ENCODE measurements around the gene GABRG3. TPM values are rescaled to one million over a fixed set of nuclear protein-coding genes. Genes with fewer than 3 reads are reported as not detected.

GABRG3 gene
- total and polyA plus RNA-seq, 7 donors, result under 0.01 to 0.28 (median 0.05) TPM; not detected in 3

DNA sequence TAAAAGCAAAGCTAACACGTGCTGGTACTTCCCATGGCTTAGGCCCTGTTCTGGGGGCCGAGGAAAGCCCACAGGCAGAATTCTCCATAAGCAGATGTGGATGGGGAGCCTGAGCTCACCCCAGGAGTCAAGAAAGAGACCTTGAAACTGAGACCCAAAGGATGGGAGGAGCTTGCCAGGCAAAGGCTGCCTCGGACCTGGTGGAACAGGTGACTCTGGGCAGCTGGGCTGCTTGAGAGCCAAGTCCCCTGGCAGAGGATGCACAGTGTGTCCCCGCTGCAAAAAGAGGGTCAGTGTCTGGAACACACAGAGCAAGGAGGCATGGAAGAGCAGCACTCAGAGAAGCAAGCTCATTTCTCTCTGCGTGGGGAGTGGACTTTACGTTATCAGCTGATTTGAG, 528.7 kb downstream of the GABRG3 start:
- TF ChIP-seq POLR2AphosphoS5 (IDR thresholded peaks at IDR 0.05) (no peak), EP300 (IDR thresholded peaks at IDR 0.05) (no peak), POLR2A (IDR thresholded peaks at IDR 0.05) (no peak)
- TF ChIP-seq, protein P1, sequence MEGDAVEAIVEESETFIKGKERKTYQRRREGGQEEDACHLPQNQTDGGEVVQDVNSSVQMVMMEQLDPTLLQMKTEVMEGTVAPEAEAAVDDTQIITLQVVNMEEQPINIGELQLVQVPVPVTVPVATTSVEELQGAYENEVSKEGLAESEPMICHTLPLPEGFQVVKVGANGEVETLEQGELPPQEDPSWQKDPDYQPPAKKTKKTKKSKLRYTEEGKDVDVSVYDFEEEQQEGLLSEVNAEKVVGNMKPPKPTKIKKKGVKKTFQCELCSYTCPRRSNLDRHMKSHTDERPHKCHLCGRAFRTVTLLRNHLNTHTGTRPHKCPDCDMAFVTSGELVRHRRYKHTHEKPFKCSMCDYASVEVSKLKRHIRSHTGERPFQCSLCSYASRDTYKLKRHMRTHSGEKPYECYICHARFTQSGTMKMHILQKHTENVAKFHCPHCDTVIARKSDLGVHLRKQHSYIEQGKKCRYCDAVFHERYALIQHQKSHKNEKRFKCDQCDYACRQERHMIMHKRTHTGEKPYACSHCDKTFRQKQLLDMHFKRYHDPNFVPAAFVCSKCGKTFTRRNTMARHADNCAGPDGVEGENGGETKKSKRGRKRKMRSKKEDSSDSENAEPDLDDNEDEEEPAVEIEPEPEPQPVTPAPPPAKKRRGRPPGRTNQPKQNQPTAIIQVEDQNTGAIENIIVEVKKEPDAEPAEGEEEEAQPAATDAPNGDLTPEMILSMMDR (IDR thresholded peaks at IDR 0.05), result no peak
- intact Hi-C loops (cut with DNase I), result no loop called here
- 61 to 72% methylated on average over 6 of the region's 6 CpGs for whole genome bisulfite sequencing, 2 donors

DNA sequence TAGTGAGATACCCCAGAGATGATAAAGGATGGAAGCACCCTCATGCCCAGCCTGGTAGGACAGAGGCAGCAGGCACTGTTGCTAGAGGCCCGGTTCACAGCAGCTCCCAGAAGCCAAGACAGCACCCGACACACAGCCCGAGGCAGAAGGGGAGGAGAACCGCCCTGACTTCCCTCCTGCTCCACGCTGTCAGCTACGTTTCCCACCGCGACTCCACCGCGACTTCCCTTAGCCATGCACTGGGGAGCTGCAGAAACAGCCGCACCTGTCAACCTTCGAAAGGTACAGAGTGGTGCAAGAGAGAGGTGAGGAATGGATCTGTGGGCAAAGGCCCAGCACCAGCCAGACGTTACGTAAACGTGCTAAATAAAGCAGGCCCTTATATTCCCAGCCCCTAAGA, 529.2 kb downstream of the GABRG3 start:
- no peak for DNase-seq
- Histone ChIP-seq H3K4me1 (no peaks in the 10 kb centered on the region), H3K9me3 (peaks cover 0 to 4% (median 0%) of the 10 kb centered on the region in 4 donors), H3K4me3 (no peak overlapping the region), H3K36me3 (no peaks in the 10 kb centered on the region), H3K27me3 (no peaks in the 10 kb centered on the region), H3K27ac (no peak overlapping the region)
- intact Hi-C loops (cut with DNase I), result no loop called here
- 83 to 90% methylated on average over 15 of the region's 15 CpGs for WGBS, 2 donors
- TF ChIP-seq POLR2A (IDR thresholded peaks at IDR 0.05), result no peak
- TF ChIP-seq, protein P1 (IDR thresholded peaks at IDR 0.05), result no peak
- no peak for TF ChIP-seq EP300 (IDR thresholded peaks at IDR 0.05)
- TF ChIP-seq POLR2AphosphoS5 (IDR thresholded peaks at IDR 0.05), result no peak

More for the DNA sequence above, 528.7 kb downstream of the GABRG3 start:
- DNase-seq, result no peak
- no peak overlapping the region for H3K4me3 ChIP-seq
- no peak overlapping the region for H3K27ac ChIP-seq
- H3K4me1 ChIP-seq, result no peaks in the 10 kb centered on the region
- peaks cover 0 to 4% (median 0%) of the 10 kb centered on the region in 4 donors for H3K9me3 ChIP-seq
- H3K36me3 ChIP-seq, result no peaks in the 10 kb centered on the region
- H3K27me3 ChIP-seq, result no peaks in the 10 kb centered on the region

DNA sequence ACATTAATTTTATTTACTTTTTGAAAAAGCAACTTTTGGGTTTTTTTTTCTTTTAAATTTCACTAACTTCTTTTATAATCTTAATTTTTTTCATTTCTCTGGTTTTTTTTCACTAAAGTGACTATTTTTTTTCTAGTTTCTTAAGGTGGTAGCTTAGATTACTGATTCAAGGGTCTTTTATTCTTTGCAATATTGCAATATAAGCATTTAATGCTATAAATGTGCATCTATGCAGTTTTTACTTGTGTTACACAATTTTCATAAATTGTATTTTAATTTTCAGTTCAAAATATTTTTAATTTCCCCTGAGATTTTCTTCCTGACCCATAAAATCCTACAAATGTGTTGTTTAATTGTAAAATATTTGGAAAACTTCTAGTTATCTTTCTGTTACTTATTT, 535.8 kb downstream of the GABRG3 start:
- peaks cover 3 to 11% (median 7%) of the 10 kb centered on the region in 4 donors for H3K9me3 ChIP-seq
- intact Hi-C loops (cut with DNase I), result no loop called here
- TF ChIP-seq POLR2AphosphoS5 (IDR thresholded peaks at IDR 0.05) (no peak), POLR2A (IDR thresholded peaks at IDR 0.05) (no peak), EP300 (IDR thresholded peaks at IDR 0.05) (no peak)
- TF ChIP-seq, protein P1 (IDR thresholded peaks at IDR 0.05), result no peak
- H3K36me3 ChIP-seq, result no peaks in the 10 kb centered on the region
- H3K4me3 ChIP-seq, result no peak overlapping the region
- DNase-seq, result no peak
- H3K27me3 ChIP-seq, result no peaks in the 10 kb centered on the region
- no peaks in the 10 kb centered on the region for H3K4me1 ChIP-seq
- no peak overlapping the region for H3K27ac ChIP-seq

DNA sequence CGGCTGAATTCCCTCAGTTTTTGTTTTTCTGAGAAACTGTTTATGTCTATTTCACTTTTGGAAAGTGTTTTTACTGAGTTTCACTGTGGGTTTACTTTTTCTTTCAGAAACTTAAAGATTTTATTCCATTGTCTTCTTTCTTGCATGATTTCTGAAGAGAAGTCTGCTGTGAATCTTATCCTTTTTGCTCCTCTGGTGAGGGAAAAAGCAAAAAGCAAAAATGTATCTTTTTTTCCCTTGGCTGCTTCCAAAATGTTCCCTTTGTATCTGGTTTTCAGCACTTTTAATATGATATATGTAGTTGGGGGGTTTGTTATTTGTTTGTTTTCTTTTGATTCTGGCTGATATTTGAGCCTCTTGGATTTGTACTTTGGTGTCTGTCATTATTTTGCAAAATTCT, 538.0 kb downstream of the GABRG3 start:
- intact Hi-C loops (cut with DNase I), result no loop called here
- Histone ChIP-seq H3K27ac (no peak overlapping the region), H3K4me1 (no peaks in the 10 kb centered on the region), H3K4me3 (no peak overlapping the region), H3K27me3 (no peaks in the 10 kb centered on the region), H3K9me3 (peaks cover 3 to 11% (median 7%) of the 10 kb centered on the region in 4 donors), H3K36me3 (no peaks in the 10 kb centered on the region)
- WGBS, 2 donors, result 89 to 93% methylated on average over 1 of the region's 1 CpG
- DNase-seq, result no peak
- no peak for TF ChIP-seq POLR2A (IDR thresholded peaks at IDR 0.05)
- TF ChIP-seq, protein P1 (IDR thresholded peaks at IDR 0.05), result no peak
- no peak for TF ChIP-seq EP300 (IDR thresholded peaks at IDR 0.05)
- TF ChIP-seq POLR2AphosphoS5 (IDR thresholded peaks at IDR 0.05), result no peak
